HFFc6 (cell line): ENCODE data around the gene WHAMM. TPM values are rescaled to one million over a fixed set of nuclear protein-coding genes. Genes with fewer than 3 reads are reported as not detected.

ENCODE experiments used
- DNase-seq: peaks from one replicate; pipeline ENCODE4 v3.0.0-alpha.2; 2018
- H3K27ac Mint-ChIP-seq: 2 replicates; pipeline ENCODE4 v1.8.0; 2020; ENCODE audit warnings: mild to moderate bottlenecking, mixed read lengths
- H3K27me3 Mint-ChIP-seq: 2 replicates; pipeline ENCODE4 v1.8.0; 2021; ENCODE audit warnings: mild to moderate bottlenecking, moderate library complexity, mixed read lengths; ENCODE audit not compliant: insufficient read depth
- H3K36me3 Mint-ChIP-seq: 2 replicates; pipeline ENCODE4 v1.8.0; 2021; ENCODE audit warnings: low read depth, mixed read lengths
- H3K4me1 Mint-ChIP-seq: 2 replicates; pipeline ENCODE4 v1.8.0; 2020; ENCODE audit warnings: low read depth, mixed read lengths
- H3K4me3 Mint-ChIP-seq: 2 replicates; pipeline ENCODE4 v1.8.0; 2020; ENCODE audit warnings: mild to moderate bottlenecking, moderate library complexity, mixed read lengths
- H3K9me3 Mint-ChIP-seq: 2 replicates; pipeline ENCODE4 v1.8.0; 2020; ENCODE audit warnings: mild to moderate bottlenecking, mixed read lengths
- total RNA-seq, 6 experiments: library from RNA; stranded (reverse); fragmentation: NEBNext Ultra II Directional; extraction: Animal tissue kit (Norgen Biotek cat#: 25700); gene quantifications; 2 replicates in 1 of 6; 3 replicates in 5 of 6; pipeline ENCODE4 v1.2.3, GENCODE V29; 2021
- TF ChIP-seq, protein P1 (sequence below): fragments of 200-600 bp; sonication (generic); IDR thresholded peaks from 2 replicates; pipeline ENCODE4 v1.5.0; 2021; ENCODE audit warnings: antibody characterized with exemption, mild to moderate bottlenecking

The WHAMM gene
- total RNA-seq, 6 experiments from 2014 or later, result 5.8 to 7.4 (median 6.3) TPM

DNA sequence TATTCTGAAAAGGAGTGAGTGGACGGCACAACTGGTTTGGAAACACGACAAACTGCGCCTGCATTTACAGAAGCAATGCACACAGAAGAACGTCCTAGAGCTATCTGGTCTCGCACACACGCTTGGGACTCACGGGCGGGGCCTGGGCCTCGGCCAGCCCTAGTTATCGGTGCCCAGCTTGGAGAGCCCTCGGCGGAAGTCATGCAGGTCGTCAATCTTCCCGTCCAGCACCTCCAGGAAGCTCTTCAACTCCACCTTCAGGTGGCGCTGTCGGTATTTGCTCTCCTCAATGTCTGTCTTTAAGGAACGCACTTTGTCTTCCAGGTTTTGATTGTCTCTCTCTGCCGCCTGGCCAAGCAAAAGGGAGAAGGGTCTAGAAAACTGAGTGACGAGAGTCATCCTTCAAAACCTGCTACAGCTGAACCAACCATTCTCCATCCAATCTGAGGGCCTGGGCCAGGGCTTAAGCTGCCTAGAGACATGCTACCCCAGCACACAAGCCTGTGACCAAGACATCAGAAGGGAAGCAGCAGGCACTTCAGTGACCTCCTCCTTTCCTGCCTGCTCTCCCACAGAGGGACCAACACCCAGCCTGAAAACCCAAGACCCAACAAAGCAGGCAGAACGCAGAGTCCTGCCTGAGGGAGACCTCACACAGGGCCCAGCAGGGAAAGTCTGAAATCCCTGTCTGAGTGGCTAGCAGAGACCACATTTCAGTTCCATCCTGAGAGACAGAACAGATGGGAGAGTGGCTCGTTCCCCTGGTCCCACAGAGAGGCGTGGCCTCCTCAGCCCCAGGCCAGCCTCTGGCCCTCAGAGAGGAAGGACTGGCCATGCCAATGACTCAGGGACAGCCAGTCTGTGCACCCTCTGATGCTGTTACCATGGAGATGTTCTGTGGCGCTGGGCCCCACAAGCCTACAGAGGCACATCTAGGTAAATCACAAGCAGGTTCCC is 40.4 kb downstream of the WHAMM start:
- H3K36me3 Mint-ChIP-seq, result no peaks in the 10 kb centered on the region
- H3K27me3 Mint-ChIP-seq, result peaks cover 3% of the 10 kb centered on the region; the same call in 1 of the 2 replicates
- peaks cover 28% of the 10 kb centered on the region for H3K4me1 Mint-ChIP-seq
- peak overlapping the region; percentile 73 for H3K4me3 Mint-ChIP-seq
- no peaks in the 10 kb centered on the region for H3K9me3 Mint-ChIP-seq
- DNase-seq, result peak; percentile 87
- TF ChIP-seq, protein P1, sequence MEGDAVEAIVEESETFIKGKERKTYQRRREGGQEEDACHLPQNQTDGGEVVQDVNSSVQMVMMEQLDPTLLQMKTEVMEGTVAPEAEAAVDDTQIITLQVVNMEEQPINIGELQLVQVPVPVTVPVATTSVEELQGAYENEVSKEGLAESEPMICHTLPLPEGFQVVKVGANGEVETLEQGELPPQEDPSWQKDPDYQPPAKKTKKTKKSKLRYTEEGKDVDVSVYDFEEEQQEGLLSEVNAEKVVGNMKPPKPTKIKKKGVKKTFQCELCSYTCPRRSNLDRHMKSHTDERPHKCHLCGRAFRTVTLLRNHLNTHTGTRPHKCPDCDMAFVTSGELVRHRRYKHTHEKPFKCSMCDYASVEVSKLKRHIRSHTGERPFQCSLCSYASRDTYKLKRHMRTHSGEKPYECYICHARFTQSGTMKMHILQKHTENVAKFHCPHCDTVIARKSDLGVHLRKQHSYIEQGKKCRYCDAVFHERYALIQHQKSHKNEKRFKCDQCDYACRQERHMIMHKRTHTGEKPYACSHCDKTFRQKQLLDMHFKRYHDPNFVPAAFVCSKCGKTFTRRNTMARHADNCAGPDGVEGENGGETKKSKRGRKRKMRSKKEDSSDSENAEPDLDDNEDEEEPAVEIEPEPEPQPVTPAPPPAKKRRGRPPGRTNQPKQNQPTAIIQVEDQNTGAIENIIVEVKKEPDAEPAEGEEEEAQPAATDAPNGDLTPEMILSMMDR, result peak; percentile 89
- H3K27ac Mint-ChIP-seq, result peak overlapping the region; percentile 89

DNA sequence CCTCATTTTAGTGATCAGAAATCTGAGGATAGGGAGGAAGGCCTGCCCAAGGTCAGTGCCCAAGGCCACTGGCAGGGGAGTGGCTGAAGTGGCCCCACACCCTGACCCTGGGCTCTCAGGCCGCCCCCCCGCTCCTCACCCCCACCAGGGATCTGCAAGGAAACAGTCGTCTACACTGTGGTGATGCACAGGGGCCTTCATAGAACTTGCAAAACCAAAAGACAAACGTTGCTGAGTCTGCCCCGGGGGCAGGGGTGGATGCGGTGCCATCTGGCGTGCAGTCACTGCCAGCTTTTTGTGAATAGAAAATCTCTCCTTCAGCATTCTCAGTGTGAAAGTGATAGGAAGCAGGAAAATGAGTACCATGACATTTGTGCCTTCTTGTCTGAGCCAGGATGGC is 41.3 kb downstream of the WHAMM start:
- peak overlapping the region; percentile 89 for H3K27ac Mint-ChIP-seq
- H3K9me3 Mint-ChIP-seq, result no peaks in the 10 kb centered on the region
- H3K4me1 Mint-ChIP-seq, result peaks cover 28% of the 10 kb centered on the region
- peaks cover 3% of the 10 kb centered on the region; the same call in 1 of the 2 replicates for H3K27me3 Mint-ChIP-seq
- TF ChIP-seq, protein P1, result no peak
- no peak overlapping the region for H3K4me3 Mint-ChIP-seq
- no peaks in the 10 kb centered on the region for H3K36me3 Mint-ChIP-seq
- DNase-seq, result no peak

DNA sequence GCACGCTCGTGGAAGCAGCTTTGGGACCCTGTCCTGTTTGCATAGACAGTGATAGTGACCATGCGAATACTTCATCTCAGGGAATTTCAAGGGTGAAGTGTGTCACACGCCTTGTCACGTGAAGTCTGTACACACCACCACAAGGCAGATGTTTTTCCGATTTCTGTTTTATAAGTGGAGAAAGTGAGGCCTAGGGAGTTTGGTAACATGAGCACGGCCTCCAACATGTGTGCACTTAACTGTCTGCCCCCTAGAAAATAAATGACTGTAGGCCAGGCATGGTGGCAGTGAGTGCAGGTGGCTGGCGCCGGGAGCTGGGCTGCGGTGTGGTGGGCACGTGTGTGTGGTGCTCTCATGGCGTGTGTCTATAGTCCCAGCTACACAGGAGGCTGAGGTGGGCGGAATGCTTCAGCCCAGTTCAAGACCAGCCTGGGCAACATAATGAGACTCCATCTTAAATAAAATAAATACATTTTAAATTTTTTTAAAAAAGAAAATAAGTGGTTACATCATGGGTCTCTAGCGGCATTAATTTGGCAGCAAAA is 42.0 kb downstream of the WHAMM start:
- H3K9me3 Mint-ChIP-seq, result no peaks in the 10 kb centered on the region
- no peak overlapping the region for H3K4me3 Mint-ChIP-seq
- TF ChIP-seq, protein P1, result no peak
- peaks cover 3% of the 10 kb centered on the region; the same call in 1 of the 2 replicates for H3K27me3 Mint-ChIP-seq
- H3K36me3 Mint-ChIP-seq, result no peaks in the 10 kb centered on the region
- H3K27ac Mint-ChIP-seq, result peak overlapping the region; percentile 66; the same call in 1 of the 2 replicates
- DNase-seq, result no peak
- peaks cover 28% of the 10 kb centered on the region for H3K4me1 Mint-ChIP-seq

DNA sequence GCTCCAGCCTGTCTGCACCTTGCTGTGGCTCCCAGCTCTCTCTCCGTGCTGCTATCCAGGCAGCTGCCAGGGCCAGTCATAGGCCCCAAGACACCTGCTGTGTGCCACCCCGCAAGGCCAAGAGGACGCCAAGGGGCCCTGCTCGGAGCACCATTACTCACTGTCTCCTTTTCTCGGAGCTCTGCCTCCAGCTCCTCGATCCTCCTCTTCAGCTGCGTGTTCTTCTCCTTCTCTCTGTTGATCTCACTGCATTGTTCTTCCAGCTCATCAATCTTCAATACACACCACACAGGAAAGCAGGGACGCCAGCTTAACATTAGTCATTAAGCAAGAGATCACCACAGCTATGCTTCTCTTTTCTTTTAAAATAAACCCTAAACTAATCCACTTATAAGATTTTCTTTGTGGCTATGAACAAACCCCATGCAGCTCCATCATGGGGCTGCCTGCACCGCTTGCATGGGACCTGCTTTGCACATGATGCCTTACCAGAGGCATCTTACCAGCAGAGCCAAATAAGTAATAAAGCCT is 42.6 kb downstream of the WHAMM start:
- DNase-seq, result peak; percentile 11
- no peaks in the 10 kb centered on the region for H3K36me3 Mint-ChIP-seq
- no peaks in the 10 kb centered on the region for H3K9me3 Mint-ChIP-seq
- H3K27me3 Mint-ChIP-seq, result peaks cover 3% of the 10 kb centered on the region; the same call in 1 of the 2 replicates
- H3K4me3 Mint-ChIP-seq, result no peak overlapping the region
- H3K4me1 Mint-ChIP-seq, result peaks cover 28% of the 10 kb centered on the region
- TF ChIP-seq, protein P1, result no peak
- peak overlapping the region; percentile 3; the same call in 1 of the 2 replicates for H3K27ac Mint-ChIP-seq

DNA sequence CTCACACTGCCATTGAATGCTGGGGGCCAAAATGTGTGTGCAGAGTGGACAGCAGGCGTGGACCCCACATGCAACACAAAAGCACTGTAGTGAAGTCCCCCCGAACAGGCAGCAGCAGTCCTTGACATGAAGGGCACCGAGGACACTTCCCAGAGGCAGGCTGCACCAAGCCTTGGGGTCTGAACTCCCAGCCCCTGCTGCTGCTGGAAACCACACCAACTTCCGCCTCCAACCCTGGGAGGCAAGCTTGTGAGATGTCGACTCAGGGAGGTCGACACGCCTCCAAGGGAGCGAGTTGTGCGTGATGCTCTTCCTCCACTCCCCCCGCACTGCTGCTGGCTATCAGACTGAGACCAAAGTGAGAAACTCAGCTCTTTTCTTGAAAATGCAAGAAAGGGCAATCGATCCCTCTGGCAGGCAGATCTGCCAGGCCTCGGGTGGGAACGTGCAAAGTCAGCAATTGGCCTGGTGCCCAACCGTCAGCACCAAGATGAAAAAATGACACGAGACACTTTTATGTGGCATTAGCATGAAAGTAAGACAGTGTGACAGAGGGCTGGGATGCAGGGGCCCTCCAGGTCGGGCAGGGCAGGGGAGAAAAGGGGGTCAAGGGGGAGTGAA is 43.6 kb downstream of the WHAMM start:
- Mint-ChIP-seq H3K9me3 (no peaks in the 10 kb centered on the region), H3K36me3 (no peaks in the 10 kb centered on the region), H3K4me3 (no peak overlapping the region), H3K27ac (no peak overlapping the region), H3K4me1 (peaks cover 28% of the 10 kb centered on the region), H3K27me3 (peaks cover 5% of the 10 kb centered on the region; the same call in 1 of the 2 replicates)
- DNase-seq, result no peak
- TF ChIP-seq, protein P1, result no peak
